ENCODE results near the gene NEUROG1. TPM values are rescaled to one million over a fixed set of nuclear protein-coding genes. Genes with fewer than 3 reads are reported as not detected.

Gene NEUROG1
- total and polyA plus RNA-seq, 10 donors: not detected

DNA sequence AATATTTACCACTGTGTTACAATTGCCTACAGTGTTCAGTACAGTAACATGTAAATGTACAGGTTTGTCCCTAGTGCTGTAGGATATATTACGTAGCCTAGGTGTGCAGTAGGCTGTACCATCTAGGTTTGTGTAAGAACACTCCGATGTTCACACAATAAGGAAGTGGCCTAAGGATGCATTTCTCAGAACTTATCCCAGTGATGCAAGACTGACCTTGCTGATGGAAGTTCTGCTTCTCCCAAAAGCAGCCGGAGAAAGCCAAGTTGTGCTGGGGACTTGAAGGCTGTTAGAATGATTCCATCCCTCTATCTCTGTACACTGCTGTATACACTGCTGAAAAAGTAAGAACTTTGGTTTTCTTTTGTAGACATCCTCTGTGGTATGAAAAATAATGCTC is 21.6 kb downstream of the NEUROG1 start:
- Histone ChIP-seq H3K9me3 (peaks cover 0 to 6% (median 0%) of the 10 kb centered on the region in 8 donors), H3K36me3 (no peaks in the 10 kb centered on the region), H3K4me3 (no peak overlapping the region), H3K27me3 (replicated peaks in 1 of 7) (peaks cover 0 to 23% (median 8%) of the 10 kb centered on the region in 7 donors), H3K4me1 (no peaks in the 10 kb centered on the region), H3K27ac (no peak overlapping the region)
- 73 to 94% (median 89%) methylated on average over 3 of the region's 3 CpGs for WGBS, 5 donors
- TF ChIP-seq POLR2AphosphoS5 (IDR thresholded peaks at IDR 0.05): no peak
- TF ChIP-seq, protein P1, sequence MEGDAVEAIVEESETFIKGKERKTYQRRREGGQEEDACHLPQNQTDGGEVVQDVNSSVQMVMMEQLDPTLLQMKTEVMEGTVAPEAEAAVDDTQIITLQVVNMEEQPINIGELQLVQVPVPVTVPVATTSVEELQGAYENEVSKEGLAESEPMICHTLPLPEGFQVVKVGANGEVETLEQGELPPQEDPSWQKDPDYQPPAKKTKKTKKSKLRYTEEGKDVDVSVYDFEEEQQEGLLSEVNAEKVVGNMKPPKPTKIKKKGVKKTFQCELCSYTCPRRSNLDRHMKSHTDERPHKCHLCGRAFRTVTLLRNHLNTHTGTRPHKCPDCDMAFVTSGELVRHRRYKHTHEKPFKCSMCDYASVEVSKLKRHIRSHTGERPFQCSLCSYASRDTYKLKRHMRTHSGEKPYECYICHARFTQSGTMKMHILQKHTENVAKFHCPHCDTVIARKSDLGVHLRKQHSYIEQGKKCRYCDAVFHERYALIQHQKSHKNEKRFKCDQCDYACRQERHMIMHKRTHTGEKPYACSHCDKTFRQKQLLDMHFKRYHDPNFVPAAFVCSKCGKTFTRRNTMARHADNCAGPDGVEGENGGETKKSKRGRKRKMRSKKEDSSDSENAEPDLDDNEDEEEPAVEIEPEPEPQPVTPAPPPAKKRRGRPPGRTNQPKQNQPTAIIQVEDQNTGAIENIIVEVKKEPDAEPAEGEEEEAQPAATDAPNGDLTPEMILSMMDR (IDR thresholded peaks at IDR 0.05 in 8 of 11, conservative IDR thresholded peaks at IDR 0.05 in 3 of 11): no peak
- TF ChIP-seq POLR2A (IDR thresholded peaks at IDR 0.05): no peak
- intact Hi-C loops (cut with DNase I; ENCODE audit: low total_unique reads): no loop called here
- no peak for DNase-seq

DNA sequence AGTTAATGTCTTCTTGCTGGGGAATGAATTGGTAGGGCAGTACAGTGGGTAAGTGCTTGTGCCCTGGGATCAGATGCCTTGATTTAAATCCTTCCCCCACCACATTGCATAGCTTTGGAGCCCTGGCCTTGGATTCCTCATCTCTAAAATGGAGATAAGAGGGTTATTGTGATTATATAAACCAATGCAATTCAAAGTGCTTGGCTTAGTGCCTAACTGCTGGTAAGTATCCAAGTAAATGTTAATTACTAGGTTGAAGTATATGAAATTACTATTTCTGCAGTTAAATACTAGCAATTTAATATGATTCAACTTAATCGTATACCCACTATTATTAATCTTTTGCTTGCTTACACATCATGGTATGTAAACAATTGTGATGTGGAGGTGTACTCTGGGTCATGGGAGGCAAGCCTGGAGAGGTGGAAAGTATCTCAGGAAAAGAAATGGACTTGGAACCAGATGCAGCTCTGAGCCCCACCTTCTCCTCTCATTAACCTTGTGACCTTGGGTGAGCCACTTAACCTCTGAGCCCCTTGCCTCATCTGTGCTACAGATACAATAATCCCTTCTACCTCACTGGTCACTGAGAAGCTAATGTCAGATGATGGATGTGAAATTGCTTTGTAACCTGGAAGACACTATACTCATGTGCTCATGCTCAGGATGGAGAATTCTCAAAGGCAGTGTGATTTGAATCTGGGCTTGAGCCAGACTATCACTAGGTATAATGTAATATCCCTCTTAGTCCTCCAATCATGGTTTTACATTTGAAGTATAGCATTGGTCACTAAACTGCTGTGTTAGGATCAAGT is 23.8 kb downstream of the NEUROG1 start:
- no peak for DNase-seq
- 59 to 92% (median 80%) methylated on average over 1 of the region's 1 CpG for WGBS, 5 donors
- Histone ChIP-seq H3K27ac (no peak overlapping the region), H3K36me3 (no peaks in the 10 kb centered on the region), H3K27me3 (replicated peaks in 1 of 7) (peaks cover 0 to 45% (median 17%) of the 10 kb centered on the region in 7 donors), H3K9me3 (peaks cover 0 to 6% (median 0%) of the 10 kb centered on the region in 8 donors), H3K4me1 (peaks cover 0 to 6% (median 0%) of the 10 kb centered on the region in 6 donors), H3K4me3 (no peak overlapping the region)
- TF ChIP-seq, protein P1 (IDR thresholded peaks at IDR 0.05 in 8 of 11, conservative IDR thresholded peaks at IDR 0.05 in 3 of 11): no peak
- intact Hi-C loops (cut with DNase I; ENCODE audit: low total_unique reads): no loop called here

DNA sequence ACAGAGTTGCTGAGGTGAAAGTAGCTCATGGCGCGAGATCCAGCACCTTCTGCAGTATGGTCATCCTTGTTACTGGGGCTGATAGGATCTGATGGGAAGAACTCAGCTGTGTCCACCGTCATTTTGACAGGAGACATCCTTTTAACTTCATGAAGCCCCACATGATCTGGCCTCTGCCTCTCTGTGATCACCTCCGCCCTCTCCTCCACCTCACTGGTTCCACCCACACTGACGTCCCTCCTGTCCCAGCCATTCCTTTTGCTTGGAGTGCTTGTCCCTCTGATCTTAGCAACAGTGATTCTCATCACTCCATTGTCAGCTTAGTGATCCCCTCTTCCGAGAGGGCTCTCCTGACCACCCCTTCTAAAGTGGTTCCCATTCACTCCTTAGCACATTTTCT is 25.8 kb downstream of the NEUROG1 start:
- no peak overlapping the region for H3K4me3 ChIP-seq
- H3K9me3 ChIP-seq: peaks cover 0 to 6% (median 0%) of the 10 kb centered on the region in 8 donors
- H3K27me3 ChIP-seq (replicated peaks in 1 of 7): peaks cover 0 to 52% (median 17%) of the 10 kb centered on the region in 7 donors
- 68 to 83% (median 79%) methylated on average over 6 of the region's 6 CpGs for WGBS, 5 donors
- peaks cover 0 to 6% (median 0%) of the 10 kb centered on the region in 6 donors for H3K4me1 ChIP-seq
- no peak for DNase-seq
- H3K36me3 ChIP-seq: no peaks in the 10 kb centered on the region
- TF ChIP-seq, protein P1 (IDR thresholded peaks at IDR 0.05 in 8 of 11, conservative IDR thresholded peaks at IDR 0.05 in 3 of 11): no peak
- TF ChIP-seq POLR2AphosphoS5 (IDR thresholded peaks at IDR 0.05): no peak
- TF ChIP-seq POLR2A (IDR thresholded peaks at IDR 0.05): no peak
- intact Hi-C loops (cut with DNase I; ENCODE audit: low total_unique reads): no loop called here
- H3K27ac ChIP-seq: no peak overlapping the region

DNA sequence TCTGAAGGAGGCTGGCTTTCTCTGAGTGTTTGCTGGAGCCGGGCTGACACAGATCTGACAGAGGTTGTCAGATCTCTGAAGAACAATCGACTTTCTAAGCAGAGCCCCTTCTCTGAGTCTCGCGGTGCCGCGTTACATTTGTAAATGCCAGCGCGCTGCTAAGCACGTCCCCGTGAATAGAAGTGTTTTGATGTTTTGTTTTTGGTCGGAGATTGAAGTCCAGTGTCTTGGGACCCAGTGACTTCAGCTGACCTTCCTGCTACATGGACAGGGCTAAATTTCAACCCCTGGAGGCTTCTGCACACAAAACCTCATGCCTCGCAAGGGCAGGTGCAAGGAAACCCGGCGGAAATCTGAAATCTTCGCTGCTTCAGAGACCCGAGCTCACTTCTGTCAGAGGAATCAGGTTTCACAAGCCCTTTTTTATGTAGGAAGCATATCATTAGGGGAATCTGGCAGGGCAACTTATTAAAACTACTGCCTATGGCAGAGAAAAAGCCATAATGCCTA is 27.2 kb downstream of the NEUROG1 start:
- H3K4me1 ChIP-seq: peaks cover 0 to 6% (median 0%) of the 10 kb centered on the region in 6 donors
- H3K9me3 ChIP-seq: no peaks in the 10 kb centered on the region
- DNase-seq: no peak
- intact Hi-C loops (cut with DNase I; ENCODE audit: low total_unique reads): no loop called here
- 4 to 20% (median 7%) methylated on average over 14 to 16 of the region's 16 CpGs for WGBS, 5 donors
- no peak overlapping the region for H3K4me3 ChIP-seq
- peaks cover 0 to 66% (median 17%) of the 10 kb centered on the region in 7 donors for H3K27me3 ChIP-seq (replicated peaks in 1 of 7)
- no peak for TF ChIP-seq POLR2AphosphoS5 (IDR thresholded peaks at IDR 0.05)
- TF ChIP-seq POLR2A (IDR thresholded peaks at IDR 0.05): no peak
- TF ChIP-seq, protein P1 (IDR thresholded peaks at IDR 0.05 in 8 of 11, conservative IDR thresholded peaks at IDR 0.05 in 3 of 11): no peak
- no peaks in the 10 kb centered on the region for H3K36me3 ChIP-seq
- no peak overlapping the region for H3K27ac ChIP-seq
